Fibroblast of lung (primary cell): ENCODE data around the gene DIP2A.

ENCODE experiments used
- CTCF ChIP-seq, 2 donors: IDR thresholded peaks in 1 of 2; conservative IDR thresholded peaks in 1 of 2; 1 replicate in 1 of 2; 2 replicates in 1 of 2; pipeline ENCODE4 v1.5.1; 2011 to 2012; ENCODE audit warnings: low read length in 2 of 2, control low read depth in 1 of 2, inconsistent platforms in 1 of 2, low read depth in 1 of 2, mild to moderate bottlenecking in 1 of 2
- EZH2 ChIP-seq: IDR thresholded peaks from 2 replicates; pipeline ENCODE4 v1.5.1; 2012; ENCODE audit warnings: low read length, control low read depth, mild to moderate bottlenecking; ENCODE audit errors: missing control alignments

GRCh38 chr21:46598581-46599572 is 140.2 kb downstream of the DIP2A start:
- TF ChIP-seq CTCF (conservative IDR thresholded peaks at IDR 0.05 in 1 of 2, IDR thresholded peaks at IDR 0.05 in 1 of 2; ENCODE audit: low read depth in 1 of 2, low read length in 2 of 2) (no peak), EZH2 (no peak)
